ENCODE results near the gene PIEZO2.

PIEZO2 gene

DNA sequence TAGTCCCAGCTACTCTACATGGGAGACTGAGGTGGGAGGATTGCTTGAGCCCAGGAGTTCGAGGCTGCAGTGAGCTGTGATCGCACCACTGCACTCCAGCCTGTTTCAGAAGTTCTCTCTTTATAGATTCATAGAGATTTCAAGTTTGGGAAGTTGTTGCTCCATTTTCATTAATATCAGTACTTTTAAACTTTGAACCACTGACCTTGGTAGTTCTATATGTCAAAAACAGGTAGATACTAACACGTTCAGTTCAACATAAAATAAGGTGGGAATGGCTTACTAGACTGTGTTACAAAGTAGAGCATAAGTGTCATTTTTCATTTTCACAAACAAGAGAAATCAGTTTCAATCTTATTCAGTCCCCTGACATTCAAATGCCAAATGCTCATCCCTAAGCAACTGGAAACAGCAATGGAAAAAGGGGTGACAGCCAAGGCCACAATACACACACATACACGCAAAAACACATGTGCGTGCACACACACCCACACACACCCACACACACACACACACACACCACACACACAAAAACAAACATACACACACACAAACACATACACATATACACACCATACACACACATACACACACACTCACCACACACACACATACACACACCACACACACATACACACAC lies 71.7 kb downstream of the PIEZO2 start:
- H3K9me3 Mint-ChIP-seq, result no peaks in the 10 kb centered on the region
- no peaks in the 10 kb centered on the region for H3K27me3 Mint-ChIP-seq (ENCODE audit: low read depth)
- peaks cover 17% of the 10 kb centered on the region for H3K4me1 Mint-ChIP-seq
- TF ChIP-seq, protein P1, sequence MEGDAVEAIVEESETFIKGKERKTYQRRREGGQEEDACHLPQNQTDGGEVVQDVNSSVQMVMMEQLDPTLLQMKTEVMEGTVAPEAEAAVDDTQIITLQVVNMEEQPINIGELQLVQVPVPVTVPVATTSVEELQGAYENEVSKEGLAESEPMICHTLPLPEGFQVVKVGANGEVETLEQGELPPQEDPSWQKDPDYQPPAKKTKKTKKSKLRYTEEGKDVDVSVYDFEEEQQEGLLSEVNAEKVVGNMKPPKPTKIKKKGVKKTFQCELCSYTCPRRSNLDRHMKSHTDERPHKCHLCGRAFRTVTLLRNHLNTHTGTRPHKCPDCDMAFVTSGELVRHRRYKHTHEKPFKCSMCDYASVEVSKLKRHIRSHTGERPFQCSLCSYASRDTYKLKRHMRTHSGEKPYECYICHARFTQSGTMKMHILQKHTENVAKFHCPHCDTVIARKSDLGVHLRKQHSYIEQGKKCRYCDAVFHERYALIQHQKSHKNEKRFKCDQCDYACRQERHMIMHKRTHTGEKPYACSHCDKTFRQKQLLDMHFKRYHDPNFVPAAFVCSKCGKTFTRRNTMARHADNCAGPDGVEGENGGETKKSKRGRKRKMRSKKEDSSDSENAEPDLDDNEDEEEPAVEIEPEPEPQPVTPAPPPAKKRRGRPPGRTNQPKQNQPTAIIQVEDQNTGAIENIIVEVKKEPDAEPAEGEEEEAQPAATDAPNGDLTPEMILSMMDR (IDR thresholded peaks at IDR 0.05; ENCODE audit: unreplicated experiment in 3 of 3), result no peak
- peak overlapping the region in 2 of 3 experiments; percentile 21 to 35 for H3K27ac Mint-ChIP-seq
- H3K4me3 Mint-ChIP-seq, result no peak overlapping the region
- H3K36me3 Mint-ChIP-seq (ENCODE audit: low read depth), result no peaks in the 10 kb centered on the region

DNA sequence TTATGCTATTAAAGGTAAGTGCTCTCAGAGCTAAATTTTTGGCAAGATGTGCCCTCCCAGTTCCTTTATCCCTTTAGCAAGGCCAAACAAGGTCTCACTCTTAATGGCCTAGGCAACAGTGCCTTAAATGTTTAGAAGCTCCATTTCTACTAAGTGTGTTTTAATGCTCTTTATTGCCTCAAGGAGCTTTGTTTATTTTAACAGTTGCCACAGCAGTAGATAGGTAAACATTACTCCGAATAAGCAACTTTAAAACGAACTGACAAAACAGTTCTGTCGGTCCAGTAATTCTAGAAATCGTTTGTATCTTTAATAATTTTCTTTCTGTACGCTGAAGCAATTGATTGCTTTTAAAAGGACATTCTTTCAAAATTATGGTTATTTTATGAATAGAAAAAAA lies 74.5 kb downstream of the PIEZO2 start:
- Mint-ChIP-seq H3K9me3 (no peaks in the 10 kb centered on the region), H3K27ac (no peak overlapping the region), H3K27me3 (ENCODE audit: low read depth) (no peaks in the 10 kb centered on the region), H3K36me3 (ENCODE audit: low read depth) (no peaks in the 10 kb centered on the region), H3K4me1 (peaks cover 17% of the 10 kb centered on the region), H3K4me3 (no peak overlapping the region)
- TF ChIP-seq, protein P1 (IDR thresholded peaks at IDR 0.05; ENCODE audit: unreplicated experiment in 3 of 3), result no peak

DNA sequence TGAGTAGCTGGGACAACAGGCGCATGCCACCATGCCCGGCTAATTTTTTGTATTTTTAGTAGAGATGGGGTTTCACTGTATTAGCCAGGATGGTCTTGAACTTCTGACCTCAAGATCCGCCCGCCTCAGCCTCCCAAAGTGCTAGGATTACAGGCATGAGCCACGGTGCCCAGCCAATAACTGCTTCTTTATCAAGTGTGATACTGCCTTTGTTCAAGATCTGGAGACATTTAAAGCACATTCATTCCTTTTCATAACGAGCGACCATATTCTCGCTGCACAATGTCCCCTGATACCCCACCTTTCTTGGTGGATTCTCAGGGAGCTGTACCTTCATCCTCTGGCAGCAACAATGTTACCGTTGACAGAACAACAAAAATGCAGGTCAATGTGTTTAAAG lies 75.4 kb downstream of the PIEZO2 start:
- TF ChIP-seq, protein P1 (IDR thresholded peaks at IDR 0.05; ENCODE audit: unreplicated experiment in 3 of 3), result no peak
- peaks cover 13% of the 10 kb centered on the region for H3K4me1 Mint-ChIP-seq
- no peaks in the 10 kb centered on the region for H3K9me3 Mint-ChIP-seq
- H3K36me3 Mint-ChIP-seq (ENCODE audit: low read depth), result no peaks in the 10 kb centered on the region
- H3K4me3 Mint-ChIP-seq, result no peak overlapping the region
- H3K27me3 Mint-ChIP-seq (ENCODE audit: low read depth), result no peaks in the 10 kb centered on the region
- no peak overlapping the region for H3K27ac Mint-ChIP-seq

DNA sequence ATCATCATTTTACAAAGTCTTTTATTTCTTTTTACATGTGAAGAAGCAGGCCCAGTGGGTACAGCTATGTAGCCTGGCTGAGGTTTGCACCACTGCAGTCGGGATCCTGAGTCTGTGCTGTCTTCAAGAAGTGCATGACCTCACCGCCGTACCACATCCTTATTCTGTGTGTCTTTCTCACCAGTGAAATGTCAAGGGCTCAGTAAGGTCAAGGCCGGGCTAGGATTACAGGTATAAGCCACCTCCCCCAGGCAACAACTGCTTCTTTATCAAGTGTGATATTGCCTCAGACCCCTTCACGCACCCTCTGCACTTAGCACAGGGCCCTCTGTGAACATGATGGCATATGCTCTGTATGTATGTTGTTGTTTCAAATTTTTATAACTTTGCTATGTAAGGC lies 76.7 kb downstream of the PIEZO2 start:
- Mint-ChIP-seq H3K27ac (no peak overlapping the region), H3K36me3 (ENCODE audit: low read depth) (no peaks in the 10 kb centered on the region), H3K9me3 (peaks cover 4% of the 10 kb centered on the region), H3K27me3 (ENCODE audit: low read depth) (no peaks in the 10 kb centered on the region), H3K4me3 (no peak overlapping the region), H3K4me1 (no peaks in the 10 kb centered on the region)
- TF ChIP-seq, protein P1 (IDR thresholded peaks at IDR 0.05; ENCODE audit: unreplicated experiment in 3 of 3), result no peak

DNA sequence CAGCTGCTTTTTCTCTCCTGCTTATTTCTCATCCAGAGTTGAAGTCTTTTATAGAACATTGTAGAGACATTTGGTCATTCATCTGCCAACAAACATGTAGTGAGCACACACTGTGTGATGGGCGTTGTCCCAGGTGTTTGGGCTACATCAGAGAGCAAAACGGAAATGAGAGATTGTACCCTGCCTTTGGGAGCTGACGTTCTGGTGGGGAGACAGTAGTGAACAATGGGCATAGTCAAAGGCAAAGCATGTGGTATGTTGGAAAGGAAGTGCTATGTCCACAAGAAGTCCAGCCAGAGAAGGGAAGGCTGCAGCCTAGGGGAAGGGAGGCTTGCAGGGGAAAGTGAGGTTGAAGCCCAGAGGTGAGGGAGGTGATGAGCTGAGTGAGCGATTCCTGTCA lies 78.1 kb downstream of the PIEZO2 start:
- H3K27ac Mint-ChIP-seq, result no peak overlapping the region
- no peaks in the 10 kb centered on the region for H3K4me1 Mint-ChIP-seq
- TF ChIP-seq, protein P1 (IDR thresholded peaks at IDR 0.05; ENCODE audit: unreplicated experiment in 3 of 3), result no peak
- no peaks in the 10 kb centered on the region for H3K36me3 Mint-ChIP-seq (ENCODE audit: low read depth)
- no peaks in the 10 kb centered on the region for H3K27me3 Mint-ChIP-seq (ENCODE audit: low read depth)
- H3K9me3 Mint-ChIP-seq, result peaks cover 7% of the 10 kb centered on the region
- H3K4me3 Mint-ChIP-seq, result no peak overlapping the region

DNA sequence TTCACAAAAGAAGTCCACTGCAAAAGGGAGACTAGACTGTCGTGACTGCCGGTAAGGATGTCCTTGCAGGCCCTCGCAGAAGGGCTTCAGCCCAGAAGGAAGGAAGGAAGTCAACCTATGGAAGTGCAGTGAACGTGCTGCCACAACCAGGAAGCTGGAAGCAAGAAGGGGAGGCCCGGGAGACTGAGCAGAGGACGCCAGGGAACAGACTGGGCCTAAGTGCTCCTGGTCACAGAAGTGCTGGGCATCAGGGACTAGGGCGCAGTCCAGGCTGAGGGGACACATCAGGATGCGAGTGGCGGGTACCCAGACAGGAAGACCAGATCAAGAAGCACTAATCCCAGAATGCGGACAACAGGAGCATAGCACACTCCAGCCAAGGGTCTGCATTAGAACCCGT lies 78.8 kb downstream of the PIEZO2 start:
- peaks cover 5% of the 10 kb centered on the region for H3K36me3 Mint-ChIP-seq (ENCODE audit: low read depth)

More for the DNA sequence above, 78.8 kb downstream of the PIEZO2 start:
- TF ChIP-seq, protein P1 (IDR thresholded peaks at IDR 0.05; ENCODE audit: unreplicated experiment in 3 of 3), result no peak
- no peaks in the 10 kb centered on the region for H3K4me1 Mint-ChIP-seq
- no peak overlapping the region for H3K4me3 Mint-ChIP-seq
- no peaks in the 10 kb centered on the region for H3K27me3 Mint-ChIP-seq (ENCODE audit: low read depth)
- no peak overlapping the region for H3K27ac Mint-ChIP-seq
- H3K9me3 Mint-ChIP-seq, result peaks cover 9% of the 10 kb centered on the region

All from nephron (organoid).